HG02623 (cell line): ENCODE results near the gene AFDN.
A peak's percentile ranks its signal among the peaks of the same experiment; 100 is the strongest.

Experiments used
- ATAC-seq: cut with Tn5 transposase; IDR thresholded peaks from one replicate; pipeline ENCODE4 v1.9.1; 2021; ENCODE audit warnings: moderate library complexity; ENCODE audit not compliant: unreplicated experiment

AFDN gene

DNA sequence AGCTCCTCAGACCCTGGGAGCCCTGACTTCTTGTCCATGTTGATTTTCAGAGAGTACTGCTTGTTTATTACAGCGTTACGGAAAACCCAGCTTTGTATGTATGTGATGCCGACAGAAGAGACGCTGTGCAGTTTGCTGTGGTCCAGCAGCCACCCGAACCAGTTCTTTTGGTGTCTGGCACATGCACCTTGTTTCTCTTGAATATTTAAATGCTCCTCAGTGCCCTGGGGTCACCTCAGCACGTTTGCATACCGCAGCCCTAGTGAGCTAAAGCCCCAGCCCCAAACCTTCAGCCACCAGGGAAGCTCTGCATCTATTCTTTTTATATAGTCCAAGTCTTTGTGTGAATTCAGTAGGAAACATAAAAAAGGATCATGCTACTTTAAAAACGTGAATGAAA lies 39.9 kb downstream of the AFDN start:
- ATAC-seq, result no peak

DNA sequence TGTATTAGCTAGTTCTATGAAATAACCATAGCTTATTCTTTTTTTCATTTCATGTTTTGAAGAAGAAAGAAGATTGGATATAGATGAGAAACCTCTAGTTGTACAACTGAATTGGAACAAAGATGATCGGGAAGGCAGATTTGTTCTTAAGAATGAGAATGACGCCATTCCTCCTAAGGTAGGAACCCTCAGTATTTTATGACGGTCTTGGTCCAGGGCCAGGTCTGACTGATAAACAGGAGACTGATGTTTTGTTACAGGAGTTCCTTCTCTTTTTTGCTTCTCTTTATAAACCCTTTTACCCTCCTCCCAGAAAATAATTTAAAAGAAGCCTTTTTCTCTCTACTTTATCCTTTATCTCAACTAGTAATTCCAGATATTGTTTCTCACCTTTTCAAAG lies 43.6 kb downstream of the AFDN start:
- no peak for ATAC-seq

DNA sequence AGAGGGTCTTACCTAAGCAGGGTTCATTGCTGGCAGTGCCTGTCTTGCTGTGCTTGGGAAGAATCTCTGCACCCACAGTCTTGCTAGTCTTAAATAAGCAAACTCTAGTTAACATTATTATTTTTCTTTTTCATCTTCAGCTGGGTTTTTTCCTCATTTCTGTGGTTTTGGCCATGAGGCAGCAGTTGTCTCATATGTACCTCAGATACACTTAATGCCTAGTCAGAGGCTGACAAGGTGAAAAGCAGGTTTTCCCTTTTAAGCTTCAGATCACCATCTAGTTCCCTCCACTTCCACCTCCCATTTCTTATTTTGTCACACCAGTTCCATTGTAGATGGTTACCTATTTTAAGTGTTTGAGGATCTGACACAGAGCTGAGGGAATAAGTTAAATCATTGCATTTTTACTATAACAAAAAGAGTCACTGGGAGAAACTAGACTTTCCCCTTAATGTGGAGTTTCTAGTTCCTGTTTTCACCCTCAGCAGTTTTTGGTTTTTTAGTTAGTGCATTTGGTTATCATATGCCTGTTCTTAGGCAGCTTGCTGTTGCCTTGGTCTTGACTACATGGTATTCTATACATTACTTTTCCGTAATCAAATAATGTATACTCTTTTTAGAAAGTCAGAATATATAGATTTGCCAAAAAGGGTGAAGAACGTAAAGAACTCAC lies 46.0 kb downstream of the AFDN start:
- ATAC-seq, result no peak

DNA sequence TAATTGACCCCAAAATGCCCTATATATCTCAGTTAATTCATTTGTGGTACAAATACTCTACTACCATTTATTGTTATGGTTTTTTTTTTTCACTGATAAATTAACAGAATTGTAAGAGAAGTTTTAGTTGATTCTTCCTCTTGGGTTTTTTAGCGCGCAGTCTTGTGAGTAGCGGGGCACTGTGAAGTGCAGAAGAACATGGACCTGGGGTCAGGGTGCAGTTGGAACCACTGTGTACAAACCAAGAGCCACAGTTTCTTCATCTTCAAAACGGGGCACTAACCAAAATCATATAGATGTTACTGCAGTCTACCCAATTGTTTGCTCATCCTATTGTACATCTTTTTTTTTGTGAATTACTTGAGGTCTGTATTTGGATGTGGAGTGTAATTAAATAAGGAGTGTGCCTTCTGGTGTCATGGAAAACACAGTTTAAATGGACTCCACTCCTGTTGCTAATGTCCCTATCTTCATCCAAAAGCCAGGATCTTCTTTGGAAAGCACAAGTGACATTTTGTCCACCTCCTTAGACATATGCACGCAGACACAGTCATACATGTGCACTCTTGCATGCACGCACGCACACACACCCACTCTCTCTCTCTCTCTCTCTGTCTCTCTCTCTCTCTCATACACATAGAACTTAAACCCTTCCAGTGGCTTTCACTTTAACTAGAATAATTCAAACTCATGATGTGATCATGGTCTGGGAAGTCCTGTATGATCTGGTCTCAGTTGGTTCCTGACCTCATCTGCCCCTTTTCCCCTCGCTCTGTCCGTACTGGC lies 51.5 kb downstream of the AFDN start:
- no peak for ATAC-seq

DNA sequence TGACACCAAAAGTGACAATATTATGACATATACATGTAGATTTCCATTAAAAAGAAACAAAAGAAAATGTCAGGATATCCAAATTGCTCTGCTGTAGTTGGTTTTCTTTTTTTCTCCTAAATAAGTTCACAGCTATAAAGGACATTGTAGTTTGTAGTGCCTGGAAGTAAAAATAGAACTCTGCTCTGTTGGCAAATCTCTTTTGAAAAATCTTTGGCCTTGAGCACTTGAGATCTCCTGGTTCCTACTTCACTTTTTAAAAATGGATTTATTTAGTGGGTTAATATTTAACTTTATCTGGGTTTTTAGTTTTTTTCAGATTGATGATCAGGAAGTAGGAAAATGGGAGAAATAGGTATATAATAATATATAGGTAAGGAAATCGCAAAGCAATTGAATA lies 52.9 kb downstream of the AFDN start:
- ATAC-seq, result no peak

DNA sequence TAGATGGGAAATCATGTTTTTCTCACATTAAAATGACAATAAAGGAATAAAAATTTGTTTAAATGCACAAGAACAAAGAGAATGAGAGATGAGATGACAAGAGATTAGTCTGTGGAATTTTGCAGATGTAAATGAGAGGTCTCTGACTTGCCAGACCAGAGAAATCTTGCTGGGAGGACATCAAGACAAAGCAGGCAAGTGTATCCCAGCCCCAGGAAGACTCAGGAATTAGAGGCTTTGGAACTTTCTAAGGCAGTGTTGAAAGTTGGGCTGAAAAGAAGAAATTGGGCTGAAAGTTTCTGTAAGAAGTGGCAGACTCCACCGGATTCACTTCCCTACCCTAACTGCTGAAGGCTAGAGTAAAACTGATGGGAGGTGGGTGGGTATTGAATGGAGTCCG lies 54.6 kb downstream of the AFDN start:
- no peak for ATAC-seq

DNA sequence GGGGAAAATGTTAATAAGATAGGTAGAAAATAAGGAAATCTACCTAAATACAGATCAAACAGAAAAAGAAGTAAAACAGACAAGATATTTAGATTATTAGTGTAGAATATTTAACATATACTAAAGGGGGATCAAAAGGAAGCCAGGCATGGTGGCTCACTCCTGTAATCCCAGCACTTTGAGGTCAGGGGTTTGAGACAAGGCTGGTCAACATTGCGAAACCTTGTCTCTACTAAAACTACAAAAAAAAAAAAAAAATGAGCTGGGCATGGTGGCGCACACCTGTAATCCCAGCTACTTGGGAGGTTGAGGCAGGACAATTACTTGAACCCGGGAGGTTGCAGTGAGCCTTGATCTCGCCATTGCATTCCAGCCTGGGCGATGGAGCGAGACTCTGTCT lies 55.5 kb downstream of the AFDN start:
- no peak for ATAC-seq

DNA sequence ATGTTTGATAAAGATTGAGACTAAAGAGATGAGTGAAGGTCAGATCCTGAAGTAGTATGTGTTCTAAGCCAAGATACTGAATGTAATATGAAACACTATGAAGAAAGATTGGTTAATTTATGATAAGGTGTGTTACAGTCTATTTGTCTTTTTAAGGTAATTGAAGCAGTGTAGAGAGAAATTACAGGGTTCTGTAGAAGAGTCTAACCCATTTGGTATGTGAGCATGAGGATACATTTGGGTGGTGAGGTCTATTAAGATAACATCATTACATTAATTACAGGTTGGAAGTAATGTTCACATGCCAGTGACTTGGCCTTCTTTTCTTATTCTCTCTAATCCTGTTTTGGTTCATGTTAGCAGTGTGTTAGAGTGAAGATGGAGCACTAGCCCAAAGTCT lies 61.4 kb downstream of the AFDN start:
- no peak for ATAC-seq

DNA sequence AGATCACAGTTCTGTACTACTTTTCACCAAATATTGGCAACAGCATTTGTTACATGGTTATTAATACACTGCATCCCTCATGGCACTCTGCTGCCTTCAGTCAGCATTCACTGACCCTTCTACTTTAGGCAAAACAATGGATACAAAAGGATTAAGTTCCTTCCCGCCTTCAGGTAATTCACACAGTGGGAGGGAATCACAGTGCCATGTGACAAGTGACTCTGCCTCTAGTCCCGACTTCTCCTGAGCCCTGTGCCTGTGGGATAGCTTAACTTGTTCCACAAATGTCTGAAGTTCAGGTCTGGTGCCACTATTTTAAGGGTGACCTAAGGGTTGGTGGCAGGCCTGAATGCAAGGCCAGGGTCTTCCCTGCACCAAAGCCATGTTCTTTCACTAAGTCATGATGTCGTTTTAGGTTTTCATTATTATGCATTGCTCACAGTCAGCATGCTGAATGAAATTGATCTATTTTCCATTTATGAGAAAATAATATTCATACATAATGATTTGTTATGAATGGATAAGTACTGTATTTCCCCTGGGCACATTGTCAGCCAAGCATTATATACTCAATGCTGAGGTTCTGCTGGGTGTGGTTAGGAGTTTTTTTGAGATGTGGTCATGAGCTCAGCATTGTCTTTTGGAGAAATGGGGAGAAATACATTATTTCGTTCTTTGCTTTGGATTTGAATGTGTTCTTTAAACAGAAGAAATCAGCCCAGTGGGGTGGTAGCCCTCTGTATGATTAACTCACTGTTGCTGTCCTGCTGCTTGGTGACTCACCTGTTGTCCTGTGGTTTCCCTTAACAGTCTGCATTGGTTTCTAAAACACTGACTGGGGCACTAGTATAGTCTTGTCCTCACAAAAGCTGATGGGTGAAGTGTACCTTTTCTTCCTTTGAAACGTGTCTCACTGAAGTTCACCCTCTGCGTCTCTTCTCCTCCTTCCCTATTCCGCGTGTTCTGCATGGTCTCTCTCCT lies 66.4 kb downstream of the AFDN start:
- ATAC-seq, result peak; percentile 77

DNA sequence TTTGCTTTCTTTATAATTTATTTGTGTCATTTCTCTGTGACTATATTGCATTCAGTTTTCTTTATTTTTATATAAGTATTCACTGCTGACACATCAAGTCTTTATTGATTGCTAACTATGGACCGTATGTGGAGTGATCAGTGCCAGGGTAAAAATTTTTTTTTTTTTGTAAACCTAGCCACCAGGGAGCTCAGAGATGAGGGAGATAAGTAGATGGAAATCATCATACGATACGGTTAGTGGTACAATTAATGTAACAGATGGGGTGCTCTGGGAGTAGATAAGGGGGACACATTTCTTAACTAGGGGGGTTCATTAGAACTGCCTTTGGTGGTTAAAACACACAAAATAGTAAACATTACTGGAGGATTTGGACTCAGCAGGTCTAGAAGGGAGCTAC lies 68.3 kb downstream of the AFDN start:
- no peak for ATAC-seq

DNA sequence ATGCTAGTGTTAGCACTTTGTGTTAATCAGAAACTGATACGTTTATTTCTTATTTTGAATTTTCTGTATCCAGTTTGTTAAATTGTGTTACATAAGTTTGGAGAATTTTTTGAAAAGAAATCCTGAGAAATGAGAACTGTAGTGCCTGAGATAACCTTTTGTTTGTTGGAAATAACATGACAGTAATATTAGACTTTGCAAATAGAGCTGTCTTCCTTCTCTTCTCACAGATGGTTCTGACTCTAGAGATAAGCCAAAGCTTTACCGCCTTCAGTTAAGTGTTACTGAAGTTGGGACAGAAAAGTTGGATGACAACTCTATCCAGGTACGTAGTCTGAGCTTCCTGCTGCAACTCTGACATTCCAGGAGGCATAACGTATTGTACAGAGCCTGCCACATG lies 69.9 kb downstream of the AFDN start:
- ATAC-seq, result no peak

DNA sequence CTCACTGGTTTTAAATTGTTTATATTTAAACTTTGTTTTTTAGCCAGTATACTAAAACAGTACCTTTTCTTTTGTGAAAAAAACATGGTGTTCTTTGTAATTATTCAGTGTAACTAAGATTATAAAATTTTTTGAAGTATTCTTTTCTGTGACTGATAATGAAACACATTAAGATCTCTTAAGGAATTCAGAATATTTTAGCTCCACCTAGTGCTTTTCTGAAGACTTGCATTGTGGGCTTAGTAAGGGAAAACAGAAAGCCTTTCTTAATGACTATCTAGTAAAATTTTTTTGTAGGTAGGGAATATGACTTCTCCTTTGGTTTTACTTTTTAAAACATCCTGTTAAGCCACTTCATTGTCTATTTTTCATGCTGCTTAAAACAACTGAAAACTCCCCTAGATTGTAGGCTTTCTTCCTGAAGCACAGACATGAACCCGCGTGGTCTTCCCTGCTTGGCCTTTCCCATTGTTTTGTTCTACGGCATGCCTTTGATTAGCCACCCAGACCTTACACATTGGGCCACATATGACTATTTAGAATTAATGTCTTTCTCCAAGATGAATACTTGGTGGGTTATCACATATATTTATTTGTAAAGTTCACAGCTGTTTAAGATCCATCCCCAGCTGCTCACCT lies 72.1 kb downstream of the AFDN start:
- ATAC-seq, result no peak

DNA sequence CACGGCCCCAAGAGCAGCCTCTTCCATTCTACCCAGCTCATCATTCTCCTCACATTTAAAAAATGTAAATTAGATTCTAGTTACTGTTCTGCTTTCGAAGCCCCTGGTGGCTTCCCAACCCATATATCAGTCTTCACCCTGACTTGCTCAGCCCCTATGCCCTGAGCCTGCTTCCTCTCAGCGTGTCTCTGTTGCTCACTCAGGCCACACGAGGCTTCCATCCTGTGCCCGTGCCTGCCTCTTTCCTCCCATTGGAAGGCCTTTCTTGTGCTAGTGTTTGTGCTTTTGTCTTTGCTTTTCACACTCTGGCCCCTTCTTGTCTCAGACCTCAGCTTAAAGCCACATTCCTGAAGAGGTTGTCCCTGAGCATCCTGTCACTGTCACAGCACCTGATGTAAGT lies 78.1 kb downstream of the AFDN start:
- ATAC-seq, result no peak

DNA sequence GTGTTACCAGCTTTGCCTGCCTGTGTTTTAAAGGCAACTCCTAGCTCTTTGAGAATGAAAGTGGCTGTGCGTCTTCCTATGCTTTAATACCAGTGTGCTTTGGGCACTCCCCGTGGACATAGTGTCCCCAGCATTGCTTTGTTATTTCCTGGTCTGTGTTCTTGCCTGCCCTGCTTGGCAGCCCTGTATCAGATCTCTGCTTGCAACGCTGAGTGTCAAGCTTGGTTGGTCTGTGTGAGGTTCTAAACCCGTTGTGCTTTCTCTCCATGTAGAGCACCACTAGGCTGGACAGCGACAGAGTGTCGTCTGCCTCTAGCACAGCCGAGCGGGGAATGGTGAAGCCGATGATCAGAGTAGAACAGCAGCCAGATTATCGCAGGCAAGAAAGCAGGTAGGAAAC lies 80.2 kb downstream of the AFDN start:
- no peak for ATAC-seq

DNA sequence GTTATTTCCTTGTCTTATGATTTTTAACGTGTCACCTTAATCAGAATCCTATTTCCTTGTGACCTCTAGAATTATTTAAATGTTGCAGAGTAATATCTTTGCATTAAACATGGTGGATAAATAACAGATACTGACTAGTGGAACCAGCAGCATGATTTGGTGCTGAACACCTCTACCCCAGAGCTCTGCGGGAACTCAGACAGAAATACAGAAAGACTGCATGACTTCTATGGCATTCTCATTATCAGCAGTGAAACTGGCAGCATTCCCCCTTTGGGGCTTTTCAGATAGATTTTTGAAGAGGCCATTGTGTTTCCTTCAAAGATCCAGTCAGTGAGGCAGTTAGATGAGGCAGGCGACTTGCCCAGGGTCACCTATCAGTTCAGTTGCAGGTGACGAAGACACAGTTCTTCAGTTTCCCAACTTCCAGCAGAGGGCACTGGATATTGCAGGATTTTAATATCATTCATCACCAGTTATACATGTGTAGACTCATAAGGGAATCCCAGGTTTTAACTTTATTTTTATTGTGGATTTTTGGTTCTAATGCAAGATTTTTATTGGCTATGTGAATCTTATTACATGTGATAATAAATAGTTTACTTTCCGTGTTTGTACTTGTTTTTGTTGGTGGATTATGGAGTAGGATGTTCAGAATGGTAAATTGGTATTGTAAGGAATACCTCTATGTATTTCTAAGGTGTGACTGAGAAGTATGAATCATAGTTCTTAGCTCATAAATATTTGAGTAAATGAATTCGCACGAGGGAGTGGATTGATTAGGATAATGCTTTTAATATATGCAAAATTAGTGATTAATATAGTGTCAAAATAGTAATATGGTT lies 81.3 kb downstream of the AFDN start:
- no peak for ATAC-seq

DNA sequence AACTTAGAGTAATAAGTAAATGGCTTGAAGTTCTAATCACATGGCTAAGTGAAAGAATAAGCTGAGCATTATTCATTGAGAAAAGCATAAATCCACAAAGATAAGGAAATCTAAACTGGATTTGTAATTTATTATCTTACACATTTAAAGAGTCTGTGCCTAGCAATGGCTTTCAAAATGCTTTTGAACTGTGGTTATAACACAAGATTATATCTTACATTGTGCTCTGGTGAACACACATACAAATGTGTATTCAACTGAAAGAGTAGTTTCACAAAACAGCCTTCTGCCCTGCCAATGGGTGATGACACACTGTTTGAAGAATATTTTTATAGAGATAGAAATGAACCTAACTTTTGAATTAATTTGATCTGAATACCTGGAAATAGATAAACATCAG lies 83.3 kb downstream of the AFDN start:
- ATAC-seq, result no peak

DNA sequence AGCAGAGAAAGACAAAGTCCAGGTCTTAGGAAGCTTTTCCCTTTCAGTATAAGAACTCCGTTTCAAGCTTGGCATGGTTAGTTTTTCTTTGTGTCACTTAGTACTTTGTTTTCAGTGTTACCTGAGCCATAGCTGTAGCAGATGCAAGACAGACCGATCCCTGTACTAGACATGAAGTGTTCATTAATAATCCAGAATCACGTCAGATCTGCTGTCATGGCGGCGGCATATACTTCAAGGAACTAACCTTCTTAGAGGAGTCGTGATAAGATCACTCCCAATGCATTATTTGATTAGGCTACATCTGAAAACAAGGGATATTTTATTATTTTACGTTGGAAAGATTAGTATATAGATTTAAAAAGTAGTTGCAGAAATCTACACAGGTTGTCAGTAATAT lies 83.9 kb downstream of the AFDN start:
- no peak for ATAC-seq

DNA sequence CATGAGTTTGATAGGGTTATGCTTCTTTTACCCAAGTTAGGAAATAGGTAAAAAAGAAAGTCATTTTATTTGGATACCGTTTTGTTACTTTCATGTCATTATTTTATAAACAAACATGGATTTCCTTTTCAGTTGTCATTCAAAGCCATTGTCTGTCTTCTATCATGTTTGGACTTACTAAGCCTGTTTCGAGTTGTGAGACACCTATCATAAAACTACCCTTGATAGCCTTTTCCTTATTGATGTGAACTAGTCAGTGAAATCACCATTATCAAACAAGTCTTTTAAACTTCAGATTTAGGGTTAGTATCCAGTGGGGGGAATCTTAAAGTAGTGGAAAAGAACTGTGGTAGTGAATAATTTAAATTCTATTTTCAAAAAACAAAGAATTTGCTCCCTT lies 85.8 kb downstream of the AFDN start:
- no peak for ATAC-seq

DNA sequence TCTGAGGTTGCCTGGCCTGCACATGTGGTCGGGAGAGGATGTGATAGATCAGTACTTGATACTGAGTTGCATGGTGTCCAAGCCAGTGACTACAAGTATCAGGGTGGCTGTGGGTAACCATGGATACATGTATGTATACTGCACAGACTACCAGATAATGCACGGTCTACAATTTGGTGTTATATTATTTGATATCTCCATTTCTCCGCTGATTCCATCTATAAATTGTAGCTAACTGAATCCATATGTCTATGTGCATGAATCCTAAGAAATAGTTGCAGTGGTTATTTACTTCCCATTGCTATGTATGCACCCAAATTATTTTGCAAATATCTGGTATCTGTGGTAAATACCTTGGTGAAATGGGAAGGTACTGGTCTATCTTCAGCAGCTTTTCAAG lies 87.0 kb downstream of the AFDN start:
- ATAC-seq, result no peak

DNA sequence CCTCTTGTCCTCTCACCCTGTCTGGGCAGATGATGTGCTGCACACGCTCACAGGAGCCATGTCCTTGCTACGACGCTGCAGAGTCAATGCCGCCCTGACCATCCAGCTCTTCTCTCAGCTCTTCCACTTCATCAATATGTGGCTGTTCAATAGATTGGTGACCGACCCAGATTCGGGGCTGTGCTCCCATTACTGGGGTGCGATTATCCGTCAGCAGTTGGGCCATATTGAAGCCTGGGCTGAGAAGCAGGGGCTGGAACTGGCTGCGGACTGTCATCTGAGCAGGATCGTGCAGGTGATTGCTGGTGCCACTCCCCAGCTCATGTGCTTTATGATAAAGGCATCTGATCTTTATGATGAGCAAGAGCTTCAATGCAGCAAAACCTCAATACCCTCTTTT lies 88.4 kb downstream of the AFDN start:
- ATAC-seq, result no peak
